ENCODE measurements around the gene RPS19BP1. TPM values are rescaled to one million over a fixed set of nuclear protein-coding genes. Genes with fewer than 3 reads are reported as not detected.

The RPS19BP1 gene
- total RNA-seq, 4 donors from 2014 or later = 103 to 157 (median 133) TPM

DNA sequence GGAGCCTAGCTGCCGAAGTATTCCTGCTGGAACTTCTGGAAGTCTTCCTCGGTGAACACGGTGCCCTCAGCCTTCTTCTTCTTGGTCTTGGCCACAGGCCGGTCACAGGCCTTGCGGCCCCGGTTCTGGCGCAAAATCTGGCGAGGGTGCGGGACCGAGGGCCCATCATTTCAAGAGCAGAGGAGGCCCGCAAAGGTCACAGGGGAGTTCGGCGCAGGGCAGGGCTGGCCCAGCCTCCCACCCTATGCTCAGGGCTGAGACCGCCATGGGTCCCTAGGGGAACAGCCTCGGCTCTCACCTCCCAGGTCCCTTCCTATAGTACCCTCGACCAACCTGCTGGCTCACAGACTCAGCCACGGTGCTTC is 3.1 kb downstream of the RPS19BP1 start:
- no peak for ATAC-seq (ENCODE audit: low FRiP score)
- TF ChIP-seq, protein P1, sequence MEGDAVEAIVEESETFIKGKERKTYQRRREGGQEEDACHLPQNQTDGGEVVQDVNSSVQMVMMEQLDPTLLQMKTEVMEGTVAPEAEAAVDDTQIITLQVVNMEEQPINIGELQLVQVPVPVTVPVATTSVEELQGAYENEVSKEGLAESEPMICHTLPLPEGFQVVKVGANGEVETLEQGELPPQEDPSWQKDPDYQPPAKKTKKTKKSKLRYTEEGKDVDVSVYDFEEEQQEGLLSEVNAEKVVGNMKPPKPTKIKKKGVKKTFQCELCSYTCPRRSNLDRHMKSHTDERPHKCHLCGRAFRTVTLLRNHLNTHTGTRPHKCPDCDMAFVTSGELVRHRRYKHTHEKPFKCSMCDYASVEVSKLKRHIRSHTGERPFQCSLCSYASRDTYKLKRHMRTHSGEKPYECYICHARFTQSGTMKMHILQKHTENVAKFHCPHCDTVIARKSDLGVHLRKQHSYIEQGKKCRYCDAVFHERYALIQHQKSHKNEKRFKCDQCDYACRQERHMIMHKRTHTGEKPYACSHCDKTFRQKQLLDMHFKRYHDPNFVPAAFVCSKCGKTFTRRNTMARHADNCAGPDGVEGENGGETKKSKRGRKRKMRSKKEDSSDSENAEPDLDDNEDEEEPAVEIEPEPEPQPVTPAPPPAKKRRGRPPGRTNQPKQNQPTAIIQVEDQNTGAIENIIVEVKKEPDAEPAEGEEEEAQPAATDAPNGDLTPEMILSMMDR (IDR thresholded peaks at IDR 0.05) = no peak
- no peak for DNase-seq (ENCODE audit: low spot score)

DNA sequence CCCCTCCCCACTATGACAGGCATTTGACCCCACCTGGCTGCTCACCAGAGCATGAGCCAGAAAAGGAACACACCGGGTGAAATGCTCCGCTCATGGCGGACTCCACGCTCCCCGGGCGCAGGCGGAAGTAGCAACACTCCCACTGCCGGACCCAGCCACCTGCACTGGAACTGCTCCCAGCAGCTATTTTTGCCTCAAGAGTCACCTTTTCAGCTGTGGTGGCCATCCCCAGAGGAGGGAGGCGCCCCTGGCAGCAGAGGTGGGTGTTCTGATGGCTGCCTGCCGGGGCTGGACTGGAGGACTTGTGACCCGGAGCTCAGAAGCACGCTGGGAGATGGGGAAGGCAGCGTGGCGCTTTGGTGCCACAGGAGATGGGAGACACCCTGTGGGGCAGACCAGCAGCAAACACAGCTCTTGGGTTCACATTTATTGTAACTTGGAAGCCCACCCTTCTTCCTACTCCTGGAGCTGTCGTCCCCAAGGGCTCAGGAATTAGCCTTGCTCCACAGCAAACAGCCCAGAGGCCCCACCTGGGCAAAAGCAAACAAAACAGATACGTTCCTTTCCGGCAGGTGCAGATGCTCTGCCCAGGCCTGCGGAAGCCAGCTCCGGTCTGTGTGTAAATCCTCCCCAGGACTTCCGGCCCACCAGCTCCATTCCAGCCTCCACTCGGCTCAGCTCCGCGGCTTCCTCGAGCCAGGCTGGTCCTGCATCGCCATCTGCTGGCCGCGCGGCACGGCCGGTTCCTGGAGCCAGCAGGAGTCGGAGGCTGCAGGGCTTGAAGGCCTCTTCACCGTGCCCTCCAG is 3.7 kb downstream of the RPS19BP1 start:
- peak; percentile 71 for DNase-seq (ENCODE audit: low spot score)
- TF ChIP-seq, protein P1 (IDR thresholded peaks at IDR 0.05) = peak in 2 of 3 donors; percentile 55 to 65
- peak; percentile 53 for ATAC-seq (ENCODE audit: low FRiP score)

DNA sequence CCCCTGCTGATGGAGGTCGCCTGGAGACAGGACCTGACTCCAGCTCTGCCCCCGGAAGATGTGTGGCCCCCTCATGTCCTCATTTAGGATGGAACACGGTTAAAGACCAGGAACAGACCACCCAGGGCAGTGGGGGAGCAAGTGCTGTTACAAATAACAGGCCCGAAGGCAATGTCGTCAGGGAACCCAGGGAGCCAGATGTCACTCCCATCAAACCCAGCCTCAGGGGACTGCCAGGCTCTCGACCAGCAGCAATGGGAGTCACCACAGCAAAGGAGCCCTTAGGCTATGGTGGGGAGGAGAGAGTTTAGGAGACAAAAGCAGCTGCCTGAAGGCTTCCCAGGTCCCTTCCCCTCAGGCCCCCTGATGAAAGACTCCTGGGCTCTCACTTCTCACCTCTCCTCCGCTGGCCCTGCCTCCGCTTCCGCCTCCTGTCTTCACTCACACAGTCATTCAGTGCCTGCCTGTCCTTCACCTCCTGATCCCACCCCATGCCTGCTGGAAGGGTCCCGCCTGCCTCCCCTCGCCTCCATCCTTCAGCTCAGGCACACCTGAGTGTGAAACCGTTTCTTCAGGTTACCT is 4.4 kb downstream of the RPS19BP1 start:
- no peak for ATAC-seq (ENCODE audit: low FRiP score)
- TF ChIP-seq, protein P1 (IDR thresholded peaks at IDR 0.05) = no peak
- DNase-seq (ENCODE audit: low spot score) = no peak

DNA sequence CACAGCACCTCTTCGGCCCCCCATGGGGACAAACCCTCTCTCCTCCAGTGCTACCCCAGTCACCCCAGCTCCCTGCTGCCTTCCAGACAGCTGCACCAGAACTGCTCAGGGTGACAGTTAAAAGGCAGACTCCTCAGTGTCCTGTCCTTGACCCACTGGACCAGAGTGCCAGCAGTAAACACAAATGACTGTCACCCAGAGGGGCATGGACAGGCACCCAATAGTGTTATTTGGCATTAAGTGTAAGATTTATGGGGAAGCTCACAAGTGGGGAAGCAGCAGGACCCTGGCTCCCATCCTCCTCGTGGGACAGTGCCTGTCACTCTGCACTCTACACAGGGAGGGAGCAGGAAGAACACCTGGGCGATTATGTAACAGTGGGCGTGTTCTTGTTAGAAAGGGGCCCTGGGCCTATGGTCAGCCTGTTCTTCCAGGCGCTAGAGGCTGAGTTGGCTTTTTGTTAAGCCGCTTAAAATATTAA is 5.0 kb downstream of the RPS19BP1 start:
- TF ChIP-seq, protein P1 (IDR thresholded peaks at IDR 0.05) = no peak
- no peak for ATAC-seq (ENCODE audit: low FRiP score)
- DNase-seq (ENCODE audit: low spot score) = no peak

DNA sequence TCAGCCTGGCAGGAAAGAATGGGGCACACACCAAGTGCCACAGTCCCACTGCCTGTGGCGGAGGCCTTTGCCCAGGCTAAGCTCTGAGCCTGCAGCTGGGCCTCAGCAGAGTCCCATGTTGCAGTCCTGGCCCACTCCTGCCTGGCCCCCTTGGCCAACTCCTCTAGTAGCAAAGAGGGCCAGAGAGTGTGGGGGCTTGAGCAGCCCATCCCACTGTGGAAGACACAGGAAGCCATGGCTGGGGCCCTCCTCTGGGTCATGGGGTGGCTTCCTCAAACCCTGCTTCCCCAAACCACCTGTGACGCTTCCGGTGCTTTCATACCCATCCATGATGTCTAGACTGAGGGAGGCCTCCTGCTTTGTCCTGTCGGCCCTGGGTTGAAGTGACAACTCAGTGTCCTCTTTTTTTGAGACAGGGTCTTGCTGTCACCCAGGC is 5.8 kb downstream of the RPS19BP1 start:
- TF ChIP-seq, protein P1 (IDR thresholded peaks at IDR 0.05) = no peak
- DNase-seq (ENCODE audit: low spot score) = no peak
- no peak for ATAC-seq (ENCODE audit: low FRiP score)

DNA sequence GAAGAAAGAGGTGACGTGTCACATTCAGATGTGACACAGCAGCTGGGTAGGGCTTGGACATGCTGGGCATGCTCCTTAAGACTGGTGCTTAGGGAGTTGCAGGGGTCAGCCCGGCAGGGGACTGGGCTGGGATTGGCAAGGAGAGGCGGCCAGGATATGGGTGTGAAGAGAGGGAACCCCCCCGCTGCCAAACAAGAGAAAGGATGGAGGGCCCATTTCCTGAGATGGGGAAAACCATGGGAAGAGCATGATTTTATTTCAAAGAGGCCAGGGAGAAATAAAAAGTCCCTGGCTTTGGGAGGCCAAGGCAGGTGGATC is 6.9 kb downstream of the RPS19BP1 start:
- ATAC-seq (ENCODE audit: low FRiP score) (no peak), DNase-seq (ENCODE audit: low spot score) (no peak)
- TF ChIP-seq, protein P1 (IDR thresholded peaks at IDR 0.05) = no peak
